ENCODE results near the gene VCP. TPM values are rescaled to one million over a fixed set of nuclear protein-coding genes. Genes with fewer than 3 reads are reported as not detected.
A peak's percentile ranks its signal among the peaks of the same experiment; 100 is the strongest.

VCP gene
- polyA plus RNA-seq, 1 donor from 2014 or later, result 200 TPM

DNA sequence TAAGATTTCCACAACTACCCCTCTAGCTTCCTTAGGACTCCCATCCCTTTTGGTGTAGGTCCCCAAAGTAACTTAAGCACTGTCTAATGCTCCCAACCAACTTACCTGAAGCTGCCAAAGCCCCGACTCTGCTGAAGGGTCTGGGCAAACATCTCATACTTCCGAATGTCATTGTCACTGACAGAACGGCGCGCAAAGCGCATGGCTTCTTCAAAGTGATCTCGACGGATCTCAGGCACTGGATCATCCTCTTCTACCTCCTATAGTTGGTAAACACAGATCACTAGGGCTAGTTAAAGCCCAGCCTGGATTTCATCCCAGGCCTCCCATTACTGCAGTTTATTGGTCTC, 15.2 kb downstream of the VCP start:
- Mint-ChIP-seq H3K27ac (peak overlapping the region in 2 of 3 donors; percentile 4 to 74), H3K4me1 (peaks cover 0 to 2% (median 0%) of the 10 kb centered on the region in 3 donors), H3K4me3 (no peak overlapping the region), H3K36me3 (peaks cover 14% of the 10 kb centered on the region), H3K9me3 (no peaks in the 10 kb centered on the region), H3K27me3 (no peaks in the 10 kb centered on the region)

GRCh38 chr9:35056571-35057270, 15.7 kb downstream of the VCP start:
- H3K27ac Mint-ChIP-seq, result peak overlapping the region in 2 of 3 donors; percentile 4 to 74
- H3K9me3 Mint-ChIP-seq, result no peaks in the 10 kb centered on the region
- peaks cover 0 to 2% (median 0%) of the 10 kb centered on the region in 3 donors for H3K4me1 Mint-ChIP-seq
- H3K4me3 Mint-ChIP-seq, result peak overlapping the region in 1 of 4 donors; percentile 31
- H3K27me3 Mint-ChIP-seq, result no peaks in the 10 kb centered on the region
- H3K36me3 Mint-ChIP-seq, result peaks cover 14% of the 10 kb centered on the region

DNA sequence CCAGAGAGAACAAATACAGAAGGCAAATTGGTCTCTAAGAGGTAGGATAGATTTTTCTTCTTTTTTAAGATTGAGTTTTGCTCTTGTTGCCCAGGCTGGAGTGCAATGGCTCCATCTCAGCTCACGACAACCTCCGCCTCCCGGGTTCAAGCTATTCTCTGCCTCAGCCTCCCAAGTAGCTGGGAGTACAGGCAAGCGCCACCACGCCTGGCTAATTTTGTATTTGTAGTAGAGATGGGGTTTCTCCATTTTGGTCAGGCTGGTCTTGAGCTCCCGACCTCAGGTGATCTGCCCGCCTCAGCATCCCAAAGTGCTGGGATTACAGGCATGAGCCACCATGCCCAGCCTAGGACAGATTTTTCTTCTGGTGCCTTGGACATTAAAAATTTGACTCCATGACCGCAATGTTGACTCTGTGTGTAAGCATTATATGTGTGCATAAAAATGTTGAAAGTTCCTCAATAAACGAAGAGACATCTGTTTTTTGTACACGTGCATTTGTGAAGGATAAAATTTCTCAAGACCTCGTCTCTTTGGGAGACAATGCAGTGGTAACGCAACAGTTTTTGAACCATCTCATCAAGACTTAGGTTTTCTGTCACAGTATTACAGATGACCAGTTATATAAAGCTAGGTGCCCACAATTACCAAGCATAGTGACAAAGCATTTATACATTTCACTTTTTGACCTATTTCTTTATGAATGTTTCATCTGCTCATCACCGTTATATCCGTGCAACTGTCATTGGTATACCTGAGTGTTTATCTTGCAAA, 17.4 kb downstream of the VCP start:
- Mint-ChIP-seq H3K9me3 (no peaks in the 10 kb centered on the region), H3K36me3 (peaks cover 15% of the 10 kb centered on the region), H3K4me3 (no peak overlapping the region), H3K27me3 (no peaks in the 10 kb centered on the region), H3K27ac (peak overlapping the region in 1 of 3 donors; percentile 40), H3K4me1 (peaks cover 4 to 5% (median 5%) of the 10 kb centered on the region in 3 donors)

GRCh38 chr9:35054185-35054835, 18.1 kb downstream of the VCP start:
- H3K27me3 Mint-ChIP-seq, result no peaks in the 10 kb centered on the region
- peak overlapping the region in 1 of 3 donors; percentile 40 for H3K27ac Mint-ChIP-seq
- H3K36me3 Mint-ChIP-seq, result peaks cover 13% of the 10 kb centered on the region
- peaks cover 4 to 5% (median 5%) of the 10 kb centered on the region in 3 donors for H3K4me1 Mint-ChIP-seq
- H3K9me3 Mint-ChIP-seq, result no peaks in the 10 kb centered on the region
- no peak overlapping the region for H3K4me3 Mint-ChIP-seq

DNA sequence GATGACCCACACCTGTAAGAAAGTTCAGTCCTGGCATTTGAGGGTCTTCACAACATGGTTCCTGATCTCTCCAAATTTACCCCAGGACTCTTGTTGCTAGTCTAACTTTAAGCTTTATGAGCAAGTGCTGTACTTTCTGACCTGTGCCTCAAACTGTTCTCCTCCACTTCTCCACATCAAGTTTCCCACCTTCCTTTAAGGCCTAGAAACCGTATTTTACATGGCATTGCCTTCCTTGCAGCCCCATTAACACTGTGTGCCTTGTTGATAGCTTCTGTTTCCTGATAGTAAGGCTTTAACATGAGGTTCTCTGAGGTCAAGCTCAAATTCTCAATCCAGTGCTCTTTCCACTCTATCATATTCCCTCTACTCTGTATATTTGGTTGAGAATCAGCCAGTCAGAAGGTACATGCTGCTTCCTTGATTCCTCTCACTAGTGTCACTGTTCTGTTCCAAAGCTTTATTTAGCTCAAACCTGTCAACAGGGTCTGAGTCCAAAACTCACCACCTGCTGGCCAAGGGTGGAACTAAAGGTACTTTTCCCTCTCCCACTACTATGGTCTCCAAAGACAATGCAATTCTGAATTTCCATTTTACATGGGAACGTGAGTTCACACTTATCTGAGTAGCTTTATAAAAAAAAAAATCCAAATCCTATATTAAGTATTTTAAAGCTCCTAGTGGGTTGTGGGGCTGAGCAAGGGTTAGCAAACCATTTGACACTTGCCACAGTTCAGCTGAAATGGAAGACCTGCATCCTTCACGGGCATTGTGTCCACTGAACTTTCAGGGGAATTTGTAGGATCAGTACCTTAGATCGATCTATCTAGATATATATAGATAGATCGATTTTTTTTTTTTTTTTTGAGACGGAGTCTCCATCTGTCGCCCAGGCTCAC, 21.1 kb downstream of the VCP start:
- peaks cover 4 to 7% (median 5%) of the 10 kb centered on the region in 3 donors for H3K4me1 Mint-ChIP-seq
- peak overlapping the region in 1 of 3 donors; percentile 33 for H3K27ac Mint-ChIP-seq
- H3K9me3 Mint-ChIP-seq, result no peaks in the 10 kb centered on the region
- H3K36me3 Mint-ChIP-seq, result peaks cover 10% of the 10 kb centered on the region
- H3K27me3 Mint-ChIP-seq, result no peaks in the 10 kb centered on the region
- H3K4me3 Mint-ChIP-seq, result no peak overlapping the region

GRCh38 chr9:35048511-35048910, 23.9 kb downstream of the VCP start:
- no peak overlapping the region for H3K4me3 Mint-ChIP-seq

DNA sequence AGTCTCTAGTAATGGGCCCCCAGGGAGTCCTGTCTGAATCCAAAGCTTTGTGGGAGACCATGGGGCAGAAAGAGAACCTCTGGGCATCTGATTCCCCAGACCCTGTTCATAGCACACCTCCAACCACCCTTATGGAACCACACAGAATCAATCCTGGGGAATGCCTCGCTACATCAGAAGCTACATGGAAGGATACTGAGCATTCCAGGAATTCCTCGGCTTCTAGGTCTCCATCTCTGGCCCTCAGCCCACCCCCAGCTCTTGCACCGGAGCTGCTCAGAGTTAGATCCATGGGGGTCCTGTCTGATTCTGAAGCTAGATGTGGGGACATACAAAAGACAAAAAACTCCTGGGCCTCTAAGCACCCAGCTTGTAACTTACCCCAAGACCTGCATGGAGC, 28.4 kb downstream of the VCP start:
- no peaks in the 10 kb centered on the region for H3K9me3 Mint-ChIP-seq
- peaks cover 12% of the 10 kb centered on the region for H3K36me3 Mint-ChIP-seq
- peaks cover 2 to 8% (median 7%) of the 10 kb centered on the region in 3 donors for H3K4me1 Mint-ChIP-seq
- H3K27me3 Mint-ChIP-seq, result no peaks in the 10 kb centered on the region
- no peak overlapping the region for H3K27ac Mint-ChIP-seq
- no peak overlapping the region for H3K4me3 Mint-ChIP-seq

More at GRCh38 chr9:35048511-35048910, 23.9 kb downstream of the VCP start:
- H3K36me3 Mint-ChIP-seq, result peaks cover 10% of the 10 kb centered on the region
- no peaks in the 10 kb centered on the region for H3K27me3 Mint-ChIP-seq
- peaks cover 5 to 7% (median 6%) of the 10 kb centered on the region in 3 donors for H3K4me1 Mint-ChIP-seq
- no peak overlapping the region for H3K27ac Mint-ChIP-seq
- H3K9me3 Mint-ChIP-seq, result no peaks in the 10 kb centered on the region

DNA sequence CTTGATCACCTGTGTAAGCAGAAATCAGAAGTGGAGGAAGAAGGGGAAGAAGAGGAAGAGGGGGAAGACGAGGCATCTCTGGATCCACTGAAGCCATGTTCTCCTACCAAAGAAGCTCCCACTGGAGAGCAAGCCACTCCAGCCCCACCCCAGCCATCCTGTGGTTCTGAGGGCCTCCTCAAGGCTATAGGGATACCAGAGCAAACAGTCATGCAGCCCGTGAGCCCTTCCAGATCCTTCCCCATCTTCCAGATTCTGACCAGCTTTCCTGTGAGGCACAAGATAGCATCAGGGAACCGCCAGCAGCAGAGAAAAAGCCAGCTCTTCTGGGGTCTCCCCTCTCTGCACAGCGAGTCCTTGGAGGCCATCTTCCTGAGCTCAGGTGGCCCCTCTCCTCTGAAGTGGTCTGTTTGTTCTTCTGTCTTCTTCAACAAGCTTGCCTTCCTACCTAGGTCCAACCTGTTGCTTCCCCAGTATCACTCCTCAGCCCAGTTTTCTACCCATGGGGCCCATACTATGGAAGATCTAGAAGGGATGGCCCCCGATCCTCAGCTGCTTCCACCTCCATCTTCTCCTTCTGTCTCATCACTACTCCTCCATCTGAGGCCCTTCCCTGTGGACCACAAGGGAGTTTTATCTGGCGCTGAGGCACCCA, 29.4 kb downstream of the VCP start:
- Mint-ChIP-seq H3K4me1 (peaks cover 2 to 8% (median 5%) of the 10 kb centered on the region in 3 donors), H3K4me3 (no peak overlapping the region), H3K27me3 (no peaks in the 10 kb centered on the region), H3K27ac (peak overlapping the region in 1 of 3 donors; percentile 67), H3K36me3 (peaks cover 10% of the 10 kb centered on the region), H3K9me3 (no peaks in the 10 kb centered on the region)

DNA sequence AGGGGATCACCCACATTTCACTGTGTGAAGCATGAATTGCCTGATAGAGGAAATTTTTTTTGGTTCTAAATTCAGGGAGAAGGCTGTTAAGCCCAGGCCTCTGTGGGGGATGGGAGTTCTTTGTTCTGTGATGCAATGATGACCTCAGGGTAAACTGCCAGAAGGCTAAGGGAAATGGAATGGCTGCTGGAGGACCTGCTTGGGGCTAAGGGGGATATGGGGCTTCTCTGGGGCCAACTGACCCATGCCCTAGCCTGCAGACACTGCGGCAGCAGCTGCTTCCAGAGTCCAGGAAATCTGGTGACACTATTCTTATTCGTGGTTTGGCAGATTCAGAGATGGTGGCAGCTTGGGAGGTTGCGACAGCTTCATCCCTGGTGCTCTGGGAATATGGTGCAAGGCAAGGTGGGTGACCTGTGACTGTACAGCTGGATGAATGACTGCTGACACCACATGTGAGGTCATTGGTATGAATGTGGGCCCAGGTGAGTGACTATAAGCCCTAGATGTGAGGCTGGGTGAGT, 30.3 kb downstream of the VCP start:
- Mint-ChIP-seq H3K27ac (peak overlapping the region in 1 of 3 donors; percentile 67), H3K36me3 (peaks cover 10% of the 10 kb centered on the region), H3K27me3 (no peaks in the 10 kb centered on the region), H3K9me3 (no peaks in the 10 kb centered on the region), H3K4me1 (peaks cover 2 to 8% (median 5%) of the 10 kb centered on the region in 3 donors), H3K4me3 (no peak overlapping the region)

DNA sequence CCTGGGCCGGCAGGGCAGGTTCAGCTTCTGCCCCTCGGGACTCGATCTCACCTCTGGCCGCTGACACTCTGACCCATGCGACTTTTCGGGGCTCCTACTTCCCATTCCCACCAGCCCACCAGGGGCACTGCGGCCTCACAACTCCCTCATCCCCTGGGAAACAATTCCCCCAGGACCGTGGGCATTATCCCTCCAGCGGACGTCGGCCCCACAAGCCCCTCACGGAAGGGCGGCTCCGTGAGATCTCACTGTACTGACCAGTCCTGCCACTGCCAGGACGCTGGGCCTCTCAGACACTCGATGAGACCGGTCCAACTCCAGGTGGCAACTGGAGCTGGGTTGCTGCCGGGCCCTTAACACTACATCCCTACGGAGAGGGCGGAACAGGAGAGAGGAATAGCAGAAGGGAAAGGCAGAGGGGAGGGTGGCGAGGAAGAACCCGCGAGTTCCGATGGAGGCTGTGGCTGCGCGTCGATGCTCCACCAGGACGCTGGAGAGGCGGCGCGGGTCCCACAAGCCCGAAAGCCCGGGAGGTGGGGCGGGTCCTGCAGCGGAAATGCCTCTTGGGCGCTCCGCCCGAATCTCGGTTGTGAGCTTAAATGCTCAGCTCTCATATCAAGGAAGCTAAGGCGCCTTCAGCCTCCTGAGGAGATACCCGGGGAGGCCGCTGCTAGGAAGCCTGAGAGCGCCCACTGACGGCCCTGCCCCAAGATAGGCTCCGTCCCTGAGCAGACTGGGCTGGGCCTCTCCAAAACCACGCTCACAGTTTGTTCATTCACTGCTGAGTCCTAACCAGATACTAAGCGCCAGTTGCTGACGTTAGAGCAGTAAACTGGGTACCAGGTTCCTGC, 36.3 kb downstream of the VCP start:
- Mint-ChIP-seq H3K27me3 (no peaks in the 10 kb centered on the region), H3K9me3 (no peaks in the 10 kb centered on the region), H3K27ac (no peak overlapping the region), H3K36me3 (peaks cover 6% of the 10 kb centered on the region), H3K4me1 (peaks cover 0 to 8% (median 1%) of the 10 kb centered on the region in 3 donors), H3K4me3 (peak overlapping the region in 3 of 4 donors; percentile 51 to 84 (median 52))

DNA sequence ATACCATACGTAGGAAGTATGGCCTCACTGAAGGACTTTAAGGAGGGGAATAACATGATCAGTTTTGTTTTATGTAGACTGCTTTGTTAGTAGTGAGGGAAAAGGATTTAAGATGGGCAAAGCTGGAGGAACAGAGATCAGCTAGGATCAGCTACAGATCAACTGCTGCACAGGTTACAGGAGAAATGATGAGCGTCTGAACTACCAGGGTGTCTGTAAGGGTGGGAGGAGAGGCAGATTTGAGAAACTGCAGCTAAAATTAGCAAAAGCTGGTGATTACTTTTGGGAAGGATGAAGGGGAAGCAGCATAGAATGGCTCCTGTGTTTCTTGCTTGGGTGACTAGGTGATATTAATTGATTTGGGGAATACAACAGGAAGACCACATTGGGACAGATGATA, 39.3 kb downstream of the VCP start:
- peaks cover 8% of the 10 kb centered on the region for H3K36me3 Mint-ChIP-seq
- peaks cover 0 to 4% (median 1%) of the 10 kb centered on the region in 3 donors for H3K4me1 Mint-ChIP-seq
- H3K27ac Mint-ChIP-seq, result no peak overlapping the region
- no peak overlapping the region for H3K4me3 Mint-ChIP-seq
- no peaks in the 10 kb centered on the region for H3K9me3 Mint-ChIP-seq
- no peaks in the 10 kb centered on the region for H3K27me3 Mint-ChIP-seq

DNA sequence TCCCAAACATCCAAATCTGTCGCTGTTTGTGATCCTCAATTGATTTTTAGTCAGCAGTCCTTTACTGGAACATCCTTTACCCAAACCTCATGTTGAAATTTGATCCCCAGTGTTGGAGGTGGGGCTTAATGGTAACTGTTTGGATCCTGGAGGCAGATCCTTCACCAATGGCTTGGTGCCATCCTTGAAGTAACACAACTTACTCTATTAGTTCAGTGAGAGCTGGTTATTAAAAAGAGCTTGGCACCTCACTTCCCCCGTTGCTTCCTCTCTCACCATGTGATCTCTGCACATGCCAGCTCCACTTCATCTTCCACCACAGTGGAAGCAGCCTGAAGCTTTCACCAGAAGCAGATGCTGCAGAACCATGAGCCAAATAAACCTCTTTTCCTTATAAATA, 42.6 kb downstream of the VCP start:
- Mint-ChIP-seq H3K4me3 (no peak overlapping the region), H3K27ac (no peak overlapping the region), H3K27me3 (no peaks in the 10 kb centered on the region), H3K9me3 (no peaks in the 10 kb centered on the region), H3K4me1 (peaks cover 0 to 10% (median 2%) of the 10 kb centered on the region in 3 donors), H3K36me3 (peaks cover 8% of the 10 kb centered on the region)

- Mint-ChIP-seq H3K4me1 (peaks cover 0 to 10% (median 2%) of the 10 kb centered on the region in 3 donors), H3K4me3 (no peak overlapping the region), H3K9me3 (no peaks in the 10 kb centered on the region), H3K27me3 (no peaks in the 10 kb centered on the region), H3K27ac (no peak overlapping the region), H3K36me3 (peaks cover 8% of the 10 kb centered on the region)
These were observed 43.2 kb downstream of the VCP start for GRCh38 chr9:35029241-35029640.

All from IgD-negative memory B cell (primary cell).